ENCODE measurements around the gene LMAN2.
"Not testable (repeated sequence)": the region's sequence is repeated elsewhere in the genome, so short reads cannot be mapped to it uniquely, and the experiment has no call there.

Gene LMAN2

DNA sequence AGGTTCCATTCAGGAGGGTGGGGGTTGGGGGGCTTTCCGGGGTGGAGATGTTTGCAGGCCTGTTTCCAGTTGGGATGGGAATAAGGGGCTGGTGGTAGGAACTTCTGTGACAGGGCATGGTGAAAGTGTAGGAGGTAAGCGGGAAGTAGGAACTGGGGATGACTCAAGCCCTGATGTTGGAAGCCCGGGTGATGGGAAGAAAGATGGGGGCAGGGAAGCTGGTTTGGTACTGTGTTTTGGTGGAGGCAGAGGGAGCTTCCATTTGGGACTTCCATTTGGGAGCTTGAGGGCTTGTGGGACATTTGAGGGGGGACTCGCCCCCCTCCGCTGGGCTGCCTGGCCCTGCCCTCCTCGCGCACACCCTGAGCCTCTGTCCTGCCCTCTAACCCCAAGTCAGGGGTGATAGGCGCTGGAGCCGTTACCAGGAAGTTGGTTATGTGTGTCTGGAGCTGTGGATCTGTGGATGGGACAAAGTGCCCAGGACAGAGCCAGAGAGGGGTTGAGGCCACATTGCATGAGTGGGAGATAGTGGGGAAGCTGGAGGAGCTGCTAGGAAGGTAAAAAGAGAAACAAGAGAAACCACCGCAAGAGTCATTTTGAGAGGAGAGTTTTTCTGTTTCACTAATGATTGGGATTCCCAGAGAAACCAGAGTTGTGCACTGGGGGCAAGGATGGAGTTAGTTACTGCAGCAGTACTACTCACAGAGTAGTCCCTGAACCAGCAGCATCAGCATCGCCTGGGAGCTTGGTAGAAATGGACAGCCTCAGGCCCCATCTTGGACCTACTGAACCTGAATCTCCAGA is 12.9 kb upstream of the LMAN2 start:
- DNase-seq: peak; percentile 43

DNA sequence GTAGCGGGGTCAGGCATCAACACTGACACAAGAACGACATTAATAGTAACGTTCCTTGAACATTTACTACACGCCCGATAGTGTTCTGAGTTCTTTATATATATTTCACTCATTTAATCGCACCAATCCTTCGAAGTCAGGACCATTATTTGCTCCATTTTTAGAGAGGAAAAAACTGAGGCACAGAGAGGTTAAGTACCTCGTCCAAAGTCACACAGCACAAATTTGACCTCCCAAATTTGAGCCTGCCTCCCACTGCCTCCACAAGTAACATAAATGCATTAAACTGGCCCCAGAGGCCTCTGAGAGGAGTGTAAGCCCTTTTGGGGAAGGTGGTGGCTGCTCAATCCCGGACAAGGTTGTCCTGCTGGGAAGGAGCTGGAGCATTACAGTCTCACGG is 12.1 kb upstream of the LMAN2 start:
- DNase-seq: no peak

DNA sequence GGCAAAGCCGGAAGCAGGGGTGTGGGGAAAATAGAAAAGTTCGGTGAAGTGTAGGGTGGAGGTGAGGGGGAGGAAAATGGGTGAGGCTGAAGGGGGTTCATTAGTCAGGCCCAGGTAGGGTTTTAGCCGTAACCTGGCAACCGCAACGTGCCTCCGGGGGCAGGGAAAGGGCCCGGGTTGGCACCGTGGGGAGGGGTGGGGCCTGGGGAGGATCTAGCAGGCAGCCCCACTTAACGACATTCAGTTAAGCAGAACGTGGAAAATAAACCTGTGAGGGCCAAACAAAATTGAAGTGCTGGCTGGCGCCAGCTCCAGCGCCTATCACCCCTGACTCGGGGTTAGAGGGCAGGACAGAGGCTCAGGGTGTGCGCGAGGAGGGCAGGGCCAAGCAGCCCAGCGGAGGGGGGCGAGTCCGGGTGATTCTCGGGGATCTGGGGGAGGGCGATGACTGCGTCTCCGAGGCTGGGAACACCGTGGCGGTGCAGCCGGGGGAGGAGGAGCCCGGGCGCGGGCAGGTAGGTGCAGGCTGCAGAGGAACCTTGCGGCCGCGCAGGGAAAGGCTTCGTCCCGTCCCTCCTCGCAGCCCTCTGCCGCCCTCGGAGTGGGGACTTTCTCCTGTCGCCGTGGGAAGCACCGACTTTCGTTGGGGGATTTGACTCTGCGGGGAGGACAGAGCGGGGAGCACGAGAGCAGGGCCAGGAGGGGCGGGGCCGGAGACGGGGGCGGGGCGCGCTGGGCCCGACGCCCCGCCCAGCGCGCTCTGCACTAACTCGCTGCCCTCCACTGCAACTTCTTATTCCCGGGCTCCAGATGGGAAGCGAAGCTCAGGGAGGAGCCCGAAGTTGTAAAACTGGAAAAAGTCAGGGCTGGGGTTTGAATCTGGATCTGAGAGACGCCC is 11.4 kb upstream of the LMAN2 start:
- peak; percentile 67 for DNase-seq

DNA sequence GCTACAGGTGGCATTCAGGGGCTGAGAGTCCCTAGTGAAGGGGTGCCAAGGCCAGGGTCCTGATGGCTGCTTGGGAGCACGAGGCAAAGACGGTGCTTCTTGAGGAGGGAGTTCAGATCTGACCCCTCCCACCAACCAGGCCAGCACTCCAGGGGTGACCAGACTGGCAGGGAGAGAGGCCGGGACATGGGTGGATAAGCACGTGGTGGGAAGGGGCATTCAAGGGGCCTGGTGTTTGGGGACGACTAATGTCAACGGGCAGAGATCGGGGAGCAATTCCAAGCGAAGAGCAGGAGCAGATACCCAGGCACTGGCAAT is 10.8 kb upstream of the LMAN2 start:
- DNase-seq: no peak

DNA sequence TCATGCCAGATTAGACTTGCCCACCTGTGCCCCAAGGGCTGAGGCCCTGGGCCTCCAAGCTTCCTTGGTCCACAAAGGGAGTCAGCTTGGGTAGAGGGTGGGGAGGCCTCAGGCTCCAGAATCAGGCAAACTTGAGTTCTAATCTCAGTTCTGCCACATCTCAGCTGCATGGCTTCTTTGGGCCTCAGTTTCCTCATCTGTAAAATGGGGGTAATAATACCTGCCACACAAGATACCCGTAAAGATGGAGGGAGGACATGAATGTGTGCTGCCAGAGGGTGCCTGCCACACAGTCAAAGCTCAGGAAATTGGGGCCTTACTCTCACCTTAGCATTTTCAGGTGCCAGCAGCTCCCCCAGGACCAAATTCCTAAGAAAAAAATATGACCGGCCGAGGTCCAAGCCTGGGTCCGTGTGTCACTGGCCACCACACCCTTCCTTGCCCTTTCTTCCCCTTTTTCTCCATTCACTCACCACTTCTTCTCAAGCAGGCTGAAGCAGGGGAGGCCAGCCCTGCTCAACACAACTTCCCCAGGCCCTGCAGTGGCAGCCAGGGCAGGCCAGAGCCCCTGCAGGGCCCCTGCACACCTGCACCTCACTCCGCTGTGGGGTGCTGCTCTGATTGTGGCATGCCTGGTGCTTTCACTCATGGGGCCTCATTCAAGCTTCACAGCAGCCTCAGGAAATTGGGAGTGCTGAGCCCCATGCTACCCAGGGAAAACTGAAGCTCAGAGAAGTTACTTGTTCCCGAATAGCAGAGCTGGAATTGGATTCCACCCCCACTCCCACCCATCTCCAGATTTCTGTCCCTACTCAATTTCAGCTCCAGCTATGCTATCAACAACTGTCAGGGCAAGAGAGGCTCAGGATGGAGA is 10.2 kb upstream of the LMAN2 start:
- no peak for DNase-seq

DNA sequence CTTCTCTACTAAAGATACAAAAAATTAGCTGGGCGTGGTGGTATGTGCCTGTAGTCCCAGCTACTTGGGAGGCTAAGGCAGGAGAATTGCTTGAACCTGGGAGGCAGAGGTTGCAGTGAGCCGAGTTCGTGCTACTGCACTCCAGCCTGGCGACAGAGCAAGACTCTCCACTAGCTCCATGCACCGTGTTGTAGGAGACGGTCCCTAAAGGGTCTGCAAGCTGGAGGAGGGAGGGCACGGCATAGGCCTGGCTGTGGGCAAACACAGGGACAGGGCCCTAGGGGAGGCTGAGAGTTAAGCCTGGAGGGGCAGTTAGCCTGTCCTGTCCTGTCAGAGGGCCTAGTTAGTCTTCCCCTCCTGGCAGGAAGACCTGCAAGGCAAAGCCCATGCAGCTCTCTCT is 9.3 kb upstream of the LMAN2 start:
- not testable (repeated sequence) for DNase-seq

DNA sequence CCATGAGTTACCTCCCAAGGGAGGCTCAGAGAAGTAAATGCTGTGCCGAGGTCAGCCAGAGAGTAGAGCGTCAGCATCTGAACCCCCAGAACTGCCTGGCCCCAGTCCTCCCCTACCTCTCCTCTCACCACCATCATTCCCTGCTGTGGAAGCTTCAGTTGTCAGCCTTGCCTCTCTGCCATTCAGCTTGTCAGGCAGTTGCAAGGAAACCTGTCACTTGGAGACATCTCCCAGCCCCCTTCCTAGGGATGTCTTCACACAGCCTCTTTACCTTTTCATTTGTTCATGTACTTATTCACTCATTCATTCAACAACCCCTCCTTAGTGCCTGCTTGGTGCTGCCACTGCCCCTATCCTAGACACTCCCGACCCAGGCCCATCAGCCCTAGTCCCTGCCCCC is 8.4 kb upstream of the LMAN2 start:
- DNase-seq: no peak

DNA sequence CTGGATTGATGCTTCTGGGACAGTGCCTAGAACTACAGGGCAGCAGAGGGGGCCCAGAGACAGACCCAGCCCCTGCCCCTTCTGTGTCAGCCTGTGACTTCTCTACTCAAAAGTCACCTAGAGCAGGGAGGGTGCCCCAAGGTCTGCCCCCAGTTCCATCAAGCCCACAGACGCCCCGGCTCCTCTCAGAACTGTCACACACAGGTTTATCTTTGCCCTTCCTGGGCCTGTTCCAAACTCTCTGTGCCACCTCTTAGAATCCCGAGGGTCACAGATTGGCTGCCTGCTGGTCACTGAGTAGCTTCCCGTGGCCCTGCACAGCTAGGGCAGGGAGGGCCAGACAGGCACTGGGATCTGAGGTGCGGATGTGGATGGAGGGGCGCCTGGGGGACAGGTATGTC is 8.0 kb upstream of the LMAN2 start:
- no peak for DNase-seq

DNA sequence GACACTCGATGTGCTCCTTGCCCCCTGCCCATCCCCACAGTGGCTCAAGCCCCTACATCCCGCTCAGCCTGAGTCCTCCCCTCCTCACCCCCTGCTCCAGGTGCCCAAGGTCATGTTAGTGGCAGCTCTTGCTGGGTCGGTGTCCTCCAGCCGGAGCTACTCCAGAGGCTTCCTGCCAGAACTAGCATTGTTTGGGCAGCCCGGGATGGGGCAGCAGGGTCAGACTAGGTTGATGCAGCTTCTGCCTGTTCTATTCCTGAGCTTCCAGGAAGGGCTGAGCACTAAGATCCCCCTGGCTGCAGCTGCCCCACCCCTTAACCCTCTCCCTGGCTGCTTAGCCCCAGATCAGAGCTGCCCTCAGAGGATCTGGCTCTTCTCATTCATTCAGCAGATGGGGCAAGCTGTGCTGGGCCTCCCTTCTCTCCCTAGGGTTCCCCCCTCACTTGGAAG is 6.9 kb upstream of the LMAN2 start:
- no peak for DNase-seq

DNA sequence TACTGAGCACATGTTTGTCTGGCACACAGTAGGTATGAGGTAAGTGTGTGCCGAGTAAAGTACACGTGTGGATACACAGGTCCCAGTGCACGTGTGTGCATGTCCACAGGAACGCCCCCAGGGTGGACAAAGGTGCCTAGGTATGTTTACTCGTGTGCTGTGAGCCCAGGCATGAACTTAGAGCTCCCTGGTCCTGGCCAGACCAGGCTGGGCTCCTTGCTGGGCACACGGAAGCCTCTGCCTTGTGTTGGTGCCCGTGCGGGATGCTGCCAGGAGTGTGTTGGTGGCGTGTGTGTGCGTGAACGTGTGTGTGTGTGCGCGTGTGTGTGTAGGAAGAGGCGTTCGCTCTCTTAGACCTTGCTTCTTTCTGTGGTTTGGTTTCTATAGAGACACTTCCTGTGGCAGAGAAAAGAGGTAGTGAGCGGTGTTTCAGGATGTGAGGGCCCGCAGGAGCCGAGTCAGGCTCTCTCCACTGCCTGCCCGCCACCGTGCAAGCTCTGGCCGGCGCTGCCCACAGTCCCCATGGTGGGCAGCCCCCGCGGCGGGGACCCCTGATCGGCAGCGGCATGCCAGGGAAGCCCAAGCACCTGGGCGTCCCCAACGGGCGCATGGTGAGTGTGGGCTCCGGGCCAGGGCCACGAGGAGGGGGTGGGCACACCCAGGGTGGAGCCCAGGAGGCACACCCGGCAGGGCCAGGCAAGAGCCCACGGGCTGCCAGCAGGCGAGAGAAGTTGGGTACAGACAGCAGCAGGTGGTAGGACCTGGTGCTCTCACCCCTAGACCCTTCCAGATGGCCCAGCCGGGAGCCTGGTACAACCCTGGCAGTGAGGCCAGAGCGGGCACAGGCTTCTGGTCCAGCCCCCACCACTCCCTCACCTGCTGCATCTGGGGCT is 6.2 kb upstream of the LMAN2 start, which contains the start of gene RGS14:
RGS14 (plus strand) TSS at position 466 of the 893 bp plus-strand sequence; CDS start at position 567, 101 bp downstream.
- DNase-seq: peak; percentile 62

DNA sequence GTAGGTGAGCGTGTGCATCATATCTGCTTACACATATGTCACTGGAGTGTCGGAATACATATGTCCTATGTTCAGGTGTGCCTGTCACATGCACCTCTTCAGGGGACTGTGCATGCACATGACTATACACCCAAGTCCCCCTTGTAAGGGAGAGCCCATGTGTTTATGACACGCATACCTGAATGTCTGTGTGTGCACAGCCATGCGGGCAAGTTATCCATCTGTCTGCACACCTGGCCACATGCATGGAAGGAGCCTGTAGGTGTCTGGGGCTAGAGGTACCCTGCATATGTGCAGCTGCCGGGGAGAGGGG is 5.6 kb upstream of the LMAN2 start:
- DNase-seq: no peak

DNA sequence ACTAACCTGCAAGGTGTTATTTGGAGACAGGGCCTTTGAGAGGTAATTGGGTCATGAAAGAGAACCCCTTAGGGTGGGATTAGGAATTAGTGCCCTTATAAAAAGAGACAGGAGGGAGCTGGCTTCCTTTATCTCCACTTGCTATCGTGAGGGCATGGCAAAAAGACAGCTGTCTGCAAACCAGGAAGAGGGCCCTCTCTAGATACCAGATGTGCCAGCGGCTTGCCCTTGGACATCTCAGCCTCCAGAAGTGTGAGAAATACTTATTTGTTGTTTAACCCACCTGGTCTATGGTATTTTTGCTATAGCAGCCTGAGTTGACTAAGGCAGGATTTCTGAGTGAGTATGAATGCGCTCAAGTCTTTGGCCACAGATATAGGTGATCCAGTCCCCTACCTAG is 5.3 kb upstream of the LMAN2 start:
- DNase-seq: no peak

DNA sequence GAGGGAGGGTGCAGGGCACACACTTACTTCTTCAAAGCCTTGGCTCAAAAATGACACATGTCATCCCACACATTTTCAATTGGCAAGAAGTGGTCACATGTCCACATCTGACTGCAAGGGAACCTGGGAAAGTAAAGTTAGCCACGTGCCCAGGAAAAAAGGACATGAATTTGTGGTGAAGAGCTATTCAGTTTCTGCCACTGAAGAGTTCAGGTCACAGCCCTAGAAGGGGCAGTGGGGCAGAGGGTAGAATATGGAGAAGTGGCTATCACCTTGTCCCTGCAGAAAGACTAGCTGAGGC is 4.3 kb upstream of the LMAN2 start:
- no peak for DNase-seq

DNA sequence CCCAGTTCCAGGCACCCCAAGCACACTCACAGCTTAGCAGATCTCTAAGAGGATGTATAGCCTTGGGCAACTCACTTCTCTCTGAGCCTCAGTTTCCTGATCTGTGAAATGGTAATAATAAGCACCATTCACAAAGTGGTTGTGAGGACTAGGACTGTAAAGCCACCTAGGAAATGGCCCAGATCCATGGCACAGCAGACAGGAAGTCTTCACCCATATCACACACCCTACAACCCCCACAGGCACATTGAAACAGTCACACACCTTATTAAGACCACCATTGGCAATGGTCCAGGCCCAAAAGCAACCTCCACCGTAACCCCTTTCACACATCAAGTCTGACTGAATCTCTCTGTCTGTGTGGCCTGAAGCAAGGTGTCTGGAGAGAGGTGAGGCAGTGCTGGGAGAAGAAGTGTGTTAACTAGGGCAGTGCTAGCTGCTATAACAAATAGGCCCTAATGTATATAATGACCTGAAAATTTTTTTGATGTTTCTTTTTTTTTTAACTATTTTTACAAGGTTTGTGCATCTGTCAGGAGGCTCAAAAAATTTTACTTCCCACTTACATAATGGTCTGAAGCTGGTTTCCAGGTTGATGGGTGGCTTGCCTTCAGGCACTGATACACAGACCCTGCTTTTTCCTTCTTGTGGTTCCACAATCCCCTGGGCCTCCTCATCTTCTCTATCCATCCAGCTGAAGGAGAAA is 3.8 kb upstream of the LMAN2 start:
- no peak for DNase-seq

DNA sequence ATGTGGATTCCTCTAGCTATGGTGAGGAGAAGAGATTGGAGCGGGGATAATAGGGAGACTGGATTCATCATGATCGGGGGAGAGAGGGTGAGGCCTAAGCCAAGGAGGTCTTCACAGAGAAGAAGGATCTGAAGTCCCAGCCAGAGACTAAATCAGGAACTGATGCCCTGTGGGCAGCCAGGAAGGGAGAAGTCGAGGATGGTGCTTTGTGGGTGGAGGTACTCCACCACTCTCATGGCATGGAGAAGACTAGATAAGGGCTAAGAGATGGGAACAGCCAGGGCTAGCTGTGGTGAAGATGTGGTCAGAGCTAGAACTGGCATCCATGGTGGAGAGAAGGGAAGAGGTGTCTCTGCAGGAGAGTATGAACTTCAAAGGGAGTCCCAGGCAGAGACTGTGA is 3.2 kb upstream of the LMAN2 start:
- DNase-seq: no peak

DNA sequence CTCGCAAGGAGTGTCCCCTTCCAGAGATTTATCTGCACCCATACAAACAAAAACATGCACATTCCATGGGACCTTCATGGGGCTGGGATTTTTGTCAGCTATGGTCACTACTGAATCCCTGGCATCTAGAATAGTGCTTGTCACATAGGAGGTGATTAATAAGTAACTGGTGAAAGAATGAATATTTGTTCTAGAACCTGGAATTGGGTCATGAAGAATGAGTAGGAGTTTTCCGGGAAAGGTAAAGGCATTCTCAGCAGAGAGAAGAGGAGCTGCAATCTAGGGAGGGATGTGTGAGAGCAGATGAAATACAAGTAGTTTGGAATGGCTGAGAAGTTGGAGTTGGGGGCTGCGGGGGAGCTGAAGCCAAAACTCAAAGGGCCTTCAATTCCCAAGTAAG is 2.8 kb upstream of the LMAN2 start:
- no peak for DNase-seq

DNA sequence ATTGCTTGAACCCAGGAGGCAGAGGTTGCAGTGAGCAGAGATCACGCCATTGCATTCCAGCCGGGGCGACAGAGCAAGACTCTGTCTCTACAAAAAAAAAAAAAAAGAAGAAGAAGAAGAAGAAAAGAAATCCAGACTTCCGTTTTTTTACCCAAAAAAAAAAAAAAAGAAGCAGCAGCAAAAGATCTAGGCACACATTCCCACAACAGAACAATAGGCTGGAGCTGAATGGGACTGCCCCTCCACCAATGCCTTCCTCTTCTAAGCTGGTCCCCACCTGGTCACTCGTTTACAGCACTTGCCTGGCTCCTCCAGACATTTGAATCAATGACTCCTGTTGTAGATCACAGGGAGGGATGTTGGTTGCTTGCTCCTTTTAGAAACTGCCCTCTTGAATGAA is 1.6 kb upstream of the LMAN2 start:
- DNase-seq: no peak

DNA sequence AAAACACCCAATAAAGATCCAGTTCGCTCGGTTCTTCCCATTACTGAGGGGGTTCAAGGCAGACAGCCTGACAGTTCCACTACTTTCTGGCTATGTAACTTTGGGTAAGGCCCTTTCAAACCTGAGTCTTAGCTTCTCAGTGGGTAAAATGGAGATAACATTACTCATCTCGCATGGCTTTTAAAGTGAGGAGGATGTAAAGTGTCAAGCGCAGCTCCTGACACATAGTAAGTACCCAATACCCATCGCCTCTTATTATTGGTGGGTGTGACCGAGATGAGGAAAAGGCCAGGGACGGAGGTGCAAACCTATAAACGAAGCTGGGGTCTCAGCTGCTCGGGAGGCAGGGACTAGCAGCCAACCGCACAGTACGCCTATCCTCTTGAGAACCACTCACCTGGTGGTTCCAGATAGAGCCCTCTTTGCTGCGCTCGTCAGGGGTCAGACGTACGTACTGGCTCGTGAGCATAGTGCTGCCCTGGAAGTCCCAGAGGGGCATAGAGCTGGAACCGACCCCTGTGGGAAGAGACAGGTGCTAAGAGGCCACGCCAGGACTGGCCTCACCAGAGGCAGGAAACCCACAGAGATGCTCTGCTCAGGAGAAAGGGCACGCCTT is 584 bp downstream of the LMAN2 start:
- DNase-seq: no peak

DNA sequence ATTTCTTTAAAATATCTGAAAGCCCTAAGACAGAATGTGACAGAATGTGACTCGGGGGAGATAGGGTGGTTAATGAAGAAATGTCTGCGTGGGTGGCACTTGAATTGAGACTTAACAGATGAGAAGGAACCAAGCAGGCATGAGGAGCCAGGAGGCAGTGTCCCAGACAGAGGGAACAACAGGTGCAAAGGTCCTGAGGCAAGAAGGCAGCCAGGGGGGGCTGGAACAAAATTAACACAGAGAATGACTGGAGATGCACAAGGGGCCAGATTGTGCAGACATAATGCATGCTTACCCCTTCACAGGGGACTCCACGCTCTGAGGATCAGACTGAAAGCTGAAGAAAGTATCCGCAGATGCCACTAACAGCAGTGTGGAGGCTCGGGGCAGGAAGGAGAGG is 1.7 kb downstream of the LMAN2 start:
- no peak for DNase-seq

DNA sequence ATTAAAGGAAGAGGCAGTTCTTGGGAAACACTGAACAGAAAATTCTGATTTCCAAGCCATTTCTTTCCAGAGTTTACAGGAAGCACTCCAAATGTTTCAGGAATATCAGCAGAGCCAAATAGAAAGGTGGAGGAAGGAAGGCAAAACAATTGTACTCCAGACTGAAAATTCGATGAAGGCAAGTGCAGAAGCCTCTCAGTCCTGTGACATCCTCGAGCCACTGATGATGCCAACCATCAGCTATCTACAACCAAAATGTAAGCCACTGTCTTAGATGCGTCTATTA is 2.2 kb downstream of the LMAN2 start:
- no peak for DNase-seq

DNA sequence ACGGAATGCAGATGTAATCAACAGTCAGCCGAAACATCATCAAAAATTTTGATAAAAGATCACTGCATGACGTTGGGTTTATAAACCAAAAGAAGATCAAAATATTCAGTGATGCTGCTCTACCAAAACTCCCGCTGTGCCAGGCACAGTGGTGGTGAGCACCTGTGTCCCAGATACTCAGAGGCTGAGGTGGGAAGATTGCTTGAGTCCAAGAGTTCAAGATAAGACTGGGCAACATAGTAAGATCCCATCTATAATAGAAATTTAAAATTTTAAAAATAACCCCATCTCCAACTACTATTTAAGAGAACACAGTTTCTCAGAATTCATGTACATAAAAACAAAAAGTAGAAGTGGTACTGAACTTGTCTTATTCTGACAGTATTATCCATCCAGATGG is 3.8 kb downstream of the LMAN2 start:
- DNase-seq: no peak

DNA sequence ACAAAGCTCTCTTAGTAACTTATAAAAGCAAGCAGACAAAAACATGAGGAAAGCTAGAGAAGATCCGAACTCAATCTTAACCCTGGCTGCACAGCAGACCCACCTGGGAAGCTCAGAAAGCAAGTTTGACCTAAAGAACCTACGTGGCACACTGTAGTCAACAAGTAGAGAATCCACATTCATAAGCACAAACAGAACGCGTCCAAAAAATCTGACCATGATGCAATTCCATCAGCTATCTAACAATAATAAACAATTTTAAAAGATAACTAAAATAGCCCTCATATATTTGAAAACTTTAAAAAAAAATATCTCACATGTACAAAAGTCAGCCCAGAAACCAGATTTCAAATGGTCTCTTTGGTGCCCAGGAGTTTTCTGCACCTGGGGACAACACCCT is 4.6 kb downstream of the LMAN2 start:
- no peak for DNase-seq

All from stimulated activated naive CD4-positive, alpha-beta T cell treated with Interleukin-2 at 50 U/mL for 16 hours (primary cell).